Peyer's patch (tissue), 4 donors: Measurements from ENCODE around the gene SCNM1.

Experiments
- CTCF ChIP-seq, 6 experiments: fragments of 450-650 bp in 4 of 6; fragments of 200-600 bp in 2 of 6; sonication (generic) in 1 of 6; IDR thresholded peaks; one replicate each; pipeline ENCODE4 v1.5.1; 2017 to 2019; ENCODE audit warnings: antibody characterized with exemption in 6 of 6, mild to moderate bottlenecking in 3 of 6, moderate library complexity in 1 of 6
- POLR2A ChIP-seq, 2 donors: fragments of 450-650 bp; IDR thresholded peaks; one replicate each; pipeline ENCODE4 v1.5.1; 2017; ENCODE audit warnings: antibody characterized with exemption in 2 of 2, mild to moderate bottlenecking in 2 of 2, moderate library complexity in 2 of 2

- TF ChIP-seq POLR2A (IDR thresholded peaks at IDR 0.05) (no peak), CTCF (IDR thresholded peaks at IDR 0.05) (no peak)
These were observed 9.5 kb upstream of the SCNM1 start, which contains the start of gene TNFAIP8L2 for GRCh38 chr1:151156515-151156819.
